Stimulated activated CD8-positive, alpha-beta memory T cell treated with anti-CD3 and anti-CD28 coated beads, Interleukin-4, amount 100 ng/mL, for 4 hours (primary cell): Measurements from ENCODE around the gene RAB44.
"Not testable (repeated sequence)": the region's sequence is repeated elsewhere in the genome, so short reads cannot be mapped to it uniquely, and the experiment has no call there.

Experiments used
- DNase-seq, 2 donors: peaks; one replicate each; pipeline ENCODE4 v3.0.0-alpha.2; 2020; ENCODE audit warnings: low read depth in 2 of 2, low spot score in 1 of 2

Gene RAB44

GRCh38 chr6:36697481-36697903, at the start of gene RAB44:
Gene RAB44 (plus strand): TSS chr6:36697826. CDS start chr6:36704236, 6,410 bp downstream.
- no peak for DNase-seq

- DNase-seq = no peak
Observed at GRCh38 chr6:36649086-36649485, 48.5 kb upstream of the RAB44 start.

GRCh38 chr6:36649701-36650484, 47.7 kb upstream of the RAB44 start:
- DNase-seq = no peak

GRCh38 chr6:36650848-36651478, 46.7 kb upstream of the RAB44 start:
- DNase-seq = no peak

- DNase-seq = no peak
Observed at GRCh38 chr6:36651659-36652379, 45.8 kb upstream of the RAB44 start.

- not testable (repeated sequence) for DNase-seq
Observed at GRCh38 chr6:36654469-36654868, 43.2 kb upstream of the RAB44 start.

GRCh38 chr6:36655085-36655724, 42.4 kb upstream of the RAB44 start:
- DNase-seq = no peak

GRCh38 chr6:36656441-36656840, 41.2 kb upstream of the RAB44 start:
- DNase-seq = no peak

GRCh38 chr6:36657271-36657670, 40.4 kb upstream of the RAB44 start:
- DNase-seq = no peak

GRCh38 chr6:36657942-36658544, 39.6 kb upstream of the RAB44 start:
- DNase-seq = no peak

GRCh38 chr6:36659271-36659670, 38.4 kb upstream of the RAB44 start:
- DNase-seq = no peak

- DNase-seq = no peak
Observed at GRCh38 chr6:36660771-36661471, 36.7 kb upstream of the RAB44 start.

GRCh38 chr6:36662380-36662779, 35.2 kb upstream of the RAB44 start:
- no peak for DNase-seq

GRCh38 chr6:36662827-36663256, 34.8 kb upstream of the RAB44 start:
- no peak for DNase-seq

- DNase-seq = no peak
Observed at GRCh38 chr6:36663504-36664446, 33.9 kb upstream of the RAB44 start.

- DNase-seq = no peak
Observed at GRCh38 chr6:36665180-36665579, 32.4 kb upstream of the RAB44 start.

- DNase-seq = no peak
Observed at GRCh38 chr6:36666287-36666686, 31.3 kb upstream of the RAB44 start.

GRCh38 chr6:36666826-36667591, 30.6 kb upstream of the RAB44 start:
- DNase-seq = no peak

GRCh38 chr6:36668591-36668990, 29.0 kb upstream of the RAB44 start:
- DNase-seq = no peak
